Measurements from ENCODE around the gene WDR59.

GRCh38 chr16:74909665-74910064 is 75.3 kb downstream of the WDR59 start:
- TF ChIP-seq GATA2 (IDR thresholded peaks at IDR 0.05; ENCODE audit: low read depth, low read length): no peak
- TF ChIP-seq GATA3 (IDR thresholded peaks at IDR 0.05; ENCODE audit: low read depth, low read length): no peak
